Mesothelial cell of epicardium (in vitro differentiated cells): ENCODE results near the gene P2RX4. TPM values are rescaled to one million over a fixed set of nuclear protein-coding genes. Genes with fewer than 3 reads are reported as not detected.
"Not testable (repeated sequence)": the region's sequence is repeated elsewhere in the genome, so short reads cannot be mapped to it uniquely, and the experiment has no call there.

Source experiments
- DNase-seq, 2 experiments: peaks; one replicate each; pipeline ENCODE4 v3.0.0; 2021; ENCODE audit warnings: low spot score in 2 of 2; ENCODE audit not compliant: unreplicated experiment in 2 of 2
- H3K27ac Mint-ChIP-seq: 2 replicates; pipeline ENCODE4 v1.8.0; 2021; ENCODE audit warnings: mixed read lengths
- H3K27me3 Mint-ChIP-seq: 2 replicates; pipeline ENCODE4 v1.8.0; 2021; ENCODE audit warnings: low read depth, mixed read lengths
- H3K36me3 Mint-ChIP-seq: 2 replicates; pipeline ENCODE4 v1.8.0; 2021; ENCODE audit warnings: mixed read lengths
- H3K4me1 Mint-ChIP-seq: 2 replicates; pipeline ENCODE4 v1.8.0; 2021; ENCODE audit warnings: mixed read lengths
- H3K4me3 Mint-ChIP-seq: 2 replicates; pipeline ENCODE4 v1.8.0; 2021; ENCODE audit warnings: mild to moderate bottlenecking, moderate library complexity, mixed read lengths
- H3K9me3 Mint-ChIP-seq: 2 replicates; pipeline ENCODE4 v1.8.0; 2021; ENCODE audit warnings: mixed read lengths
- total RNA-seq: library from RNA; stranded (reverse); gene quantifications from 3 replicates; pipeline ENCODE4 v1.2.1, GENCODE V29; 2021
- TF ChIP-seq, protein P1 (sequence below): fragments of 200-600 bp; sonication (generic); IDR thresholded peaks from one replicate; pipeline ENCODE4 v1.5.0; 2021; ENCODE audit warnings: antibody characterized with exemption; ENCODE audit not compliant: unreplicated experiment

P2RX4 gene
- total RNA-seq, 1 donor from 2014 or later = 19.3 TPM

DNA sequence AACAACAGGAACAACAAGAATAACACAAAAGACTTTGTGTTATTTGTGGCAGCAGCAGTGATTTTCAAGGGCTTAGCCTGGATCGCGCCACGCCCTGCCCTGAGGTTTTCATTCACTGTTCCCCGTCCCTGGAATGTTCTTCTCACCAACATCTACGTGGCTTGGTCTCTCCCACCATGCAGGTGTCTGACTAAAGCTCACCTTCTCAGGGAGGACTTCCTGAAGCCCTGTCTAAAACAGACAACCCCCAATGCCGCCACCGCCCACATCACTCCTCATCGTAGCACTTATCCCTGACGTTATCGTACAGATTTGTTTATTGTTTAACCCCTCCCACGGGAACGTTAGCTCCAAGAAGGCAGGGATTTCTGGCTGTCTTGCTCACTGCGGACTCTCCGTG lies 40.4 kb downstream of the P2RX4 start:
- Mint-ChIP-seq H3K36me3 (peaks cover 30% of the 10 kb centered on the region), H3K27ac (no peak overlapping the region), H3K27me3 (no peaks in the 10 kb centered on the region), H3K4me1 (no peaks in the 10 kb centered on the region), H3K9me3 (no peaks in the 10 kb centered on the region), H3K4me3 (no peak overlapping the region)
- DNase-seq = no peak
- TF ChIP-seq, protein P1, sequence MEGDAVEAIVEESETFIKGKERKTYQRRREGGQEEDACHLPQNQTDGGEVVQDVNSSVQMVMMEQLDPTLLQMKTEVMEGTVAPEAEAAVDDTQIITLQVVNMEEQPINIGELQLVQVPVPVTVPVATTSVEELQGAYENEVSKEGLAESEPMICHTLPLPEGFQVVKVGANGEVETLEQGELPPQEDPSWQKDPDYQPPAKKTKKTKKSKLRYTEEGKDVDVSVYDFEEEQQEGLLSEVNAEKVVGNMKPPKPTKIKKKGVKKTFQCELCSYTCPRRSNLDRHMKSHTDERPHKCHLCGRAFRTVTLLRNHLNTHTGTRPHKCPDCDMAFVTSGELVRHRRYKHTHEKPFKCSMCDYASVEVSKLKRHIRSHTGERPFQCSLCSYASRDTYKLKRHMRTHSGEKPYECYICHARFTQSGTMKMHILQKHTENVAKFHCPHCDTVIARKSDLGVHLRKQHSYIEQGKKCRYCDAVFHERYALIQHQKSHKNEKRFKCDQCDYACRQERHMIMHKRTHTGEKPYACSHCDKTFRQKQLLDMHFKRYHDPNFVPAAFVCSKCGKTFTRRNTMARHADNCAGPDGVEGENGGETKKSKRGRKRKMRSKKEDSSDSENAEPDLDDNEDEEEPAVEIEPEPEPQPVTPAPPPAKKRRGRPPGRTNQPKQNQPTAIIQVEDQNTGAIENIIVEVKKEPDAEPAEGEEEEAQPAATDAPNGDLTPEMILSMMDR = no peak

DNA sequence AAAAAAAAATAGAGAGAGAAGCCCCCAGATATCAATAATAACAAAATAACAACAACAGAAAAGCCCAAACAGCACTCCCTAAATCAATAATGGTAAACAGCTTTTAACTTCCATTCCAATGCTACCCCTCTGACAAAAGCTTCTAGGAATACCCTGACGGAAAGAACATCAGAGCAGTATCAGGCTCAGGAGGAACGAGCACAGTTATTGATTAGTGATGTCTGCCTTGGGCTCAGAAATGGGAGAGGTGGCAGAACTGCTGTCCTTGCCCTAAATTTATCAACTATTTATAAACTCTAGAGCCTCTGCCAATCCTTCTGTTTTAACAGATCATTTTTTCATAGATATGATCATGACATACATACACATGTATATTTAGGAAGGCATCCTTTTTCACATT lies 41.9 kb downstream of the P2RX4 start:
- Mint-ChIP-seq H3K9me3 (no peaks in the 10 kb centered on the region), H3K36me3 (peaks cover 41% of the 10 kb centered on the region), H3K4me1 (no peaks in the 10 kb centered on the region), H3K27ac (no peak overlapping the region), H3K27me3 (no peaks in the 10 kb centered on the region), H3K4me3 (no peak overlapping the region)
- TF ChIP-seq, protein P1 = no peak
- no peak for DNase-seq

DNA sequence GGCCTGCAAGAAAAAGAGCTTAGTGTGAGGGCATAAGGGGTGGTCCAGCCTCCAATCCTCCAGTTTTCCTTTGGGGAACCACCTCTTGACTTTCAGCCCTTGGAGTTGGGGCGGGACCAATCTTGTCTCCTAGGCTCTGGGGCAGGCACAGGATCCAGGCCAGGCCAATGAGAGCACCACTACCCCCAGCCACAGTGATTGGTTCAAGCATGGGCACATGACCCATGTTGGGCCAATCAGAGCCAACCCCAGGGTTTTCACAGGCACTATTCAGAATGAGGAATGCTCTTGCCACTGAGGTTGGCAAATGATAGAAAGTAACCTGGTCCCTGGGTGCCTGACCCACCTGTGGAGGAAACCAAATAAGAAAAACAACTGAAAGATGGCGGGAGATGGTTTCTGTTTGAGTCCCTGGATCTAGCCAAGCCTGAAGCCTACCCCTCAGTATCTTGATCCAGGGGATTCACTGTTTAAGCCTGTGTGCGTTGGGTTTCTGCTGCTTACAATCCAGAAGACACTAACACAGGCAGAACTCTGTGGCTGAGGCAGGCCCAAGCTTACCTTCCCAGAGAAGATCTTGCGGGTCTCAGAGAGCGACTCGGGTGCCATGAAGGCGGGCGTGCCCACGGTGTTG lies 42.9 kb downstream of the P2RX4 start:
- no peak for DNase-seq
- Mint-ChIP-seq H3K36me3 (peaks cover 42% of the 10 kb centered on the region), H3K4me3 (no peak overlapping the region), H3K27me3 (no peaks in the 10 kb centered on the region), H3K27ac (no peak overlapping the region), H3K4me1 (no peaks in the 10 kb centered on the region), H3K9me3 (no peaks in the 10 kb centered on the region)
- TF ChIP-seq, protein P1 = no peak

DNA sequence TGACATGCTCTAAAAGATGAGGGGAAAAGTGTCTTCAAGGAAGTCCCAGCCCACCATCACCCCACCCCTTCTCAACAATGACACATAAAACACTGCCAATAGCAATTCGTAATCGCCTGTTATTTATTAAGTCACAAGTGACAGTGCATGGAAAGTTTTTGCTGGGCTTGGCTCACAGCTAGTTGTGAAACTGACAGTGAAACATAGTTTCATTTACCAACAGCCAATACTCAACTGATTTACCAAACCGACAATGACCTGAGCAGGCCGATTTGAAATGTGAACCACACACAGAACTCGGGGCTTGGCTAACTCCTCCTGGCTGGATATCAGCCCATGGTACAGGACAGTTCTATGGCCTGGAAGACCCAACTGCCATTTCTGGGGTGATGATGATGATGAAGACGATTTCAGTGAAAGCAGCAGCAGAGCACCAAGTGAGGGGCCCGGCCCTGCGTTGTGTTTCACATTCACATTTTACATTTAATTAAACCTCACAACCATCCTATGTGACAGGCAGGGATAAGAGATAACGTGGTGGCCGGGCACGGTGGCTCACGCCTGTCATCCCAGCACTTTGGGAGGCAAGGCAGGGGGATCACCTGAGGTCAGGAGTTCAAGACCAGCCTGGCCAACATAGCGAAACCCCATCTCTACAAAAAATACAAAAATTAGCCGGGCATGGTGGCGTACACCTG lies 43.9 kb downstream of the P2RX4 start:
- Mint-ChIP-seq H3K4me1 (no peaks in the 10 kb centered on the region), H3K27me3 (no peaks in the 10 kb centered on the region), H3K9me3 (no peaks in the 10 kb centered on the region), H3K27ac (no peak overlapping the region), H3K36me3 (peaks cover 47% of the 10 kb centered on the region), H3K4me3 (no peak overlapping the region)
- no peak for DNase-seq
- TF ChIP-seq, protein P1 = no peak

DNA sequence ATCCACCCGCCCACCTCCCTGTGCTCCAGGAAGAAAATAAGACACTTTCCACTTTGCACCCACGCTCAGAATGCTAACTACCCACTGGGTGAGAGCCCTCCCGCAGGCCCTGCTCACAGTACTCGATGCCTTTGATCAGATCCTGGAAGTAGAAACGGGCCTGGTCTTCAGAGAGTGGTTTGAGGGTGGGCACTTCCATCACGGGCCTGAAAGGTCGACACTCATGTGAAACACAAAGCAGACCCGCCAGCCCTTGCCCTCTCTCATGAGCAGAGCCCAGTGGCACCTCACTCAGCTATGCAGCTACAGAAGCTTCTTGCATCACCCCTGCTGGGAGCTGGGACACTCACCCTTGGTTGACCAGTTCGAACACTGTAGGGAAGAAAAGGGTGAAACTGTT lies 45.5 kb downstream of the P2RX4 start:
- no peaks in the 10 kb centered on the region for H3K9me3 Mint-ChIP-seq
- TF ChIP-seq, protein P1 = no peak
- no peaks in the 10 kb centered on the region for H3K27me3 Mint-ChIP-seq
- DNase-seq = no peak
- H3K27ac Mint-ChIP-seq = no peak overlapping the region
- H3K4me3 Mint-ChIP-seq = no peak overlapping the region
- H3K4me1 Mint-ChIP-seq = no peaks in the 10 kb centered on the region
- H3K36me3 Mint-ChIP-seq = peaks cover 50% of the 10 kb centered on the region

DNA sequence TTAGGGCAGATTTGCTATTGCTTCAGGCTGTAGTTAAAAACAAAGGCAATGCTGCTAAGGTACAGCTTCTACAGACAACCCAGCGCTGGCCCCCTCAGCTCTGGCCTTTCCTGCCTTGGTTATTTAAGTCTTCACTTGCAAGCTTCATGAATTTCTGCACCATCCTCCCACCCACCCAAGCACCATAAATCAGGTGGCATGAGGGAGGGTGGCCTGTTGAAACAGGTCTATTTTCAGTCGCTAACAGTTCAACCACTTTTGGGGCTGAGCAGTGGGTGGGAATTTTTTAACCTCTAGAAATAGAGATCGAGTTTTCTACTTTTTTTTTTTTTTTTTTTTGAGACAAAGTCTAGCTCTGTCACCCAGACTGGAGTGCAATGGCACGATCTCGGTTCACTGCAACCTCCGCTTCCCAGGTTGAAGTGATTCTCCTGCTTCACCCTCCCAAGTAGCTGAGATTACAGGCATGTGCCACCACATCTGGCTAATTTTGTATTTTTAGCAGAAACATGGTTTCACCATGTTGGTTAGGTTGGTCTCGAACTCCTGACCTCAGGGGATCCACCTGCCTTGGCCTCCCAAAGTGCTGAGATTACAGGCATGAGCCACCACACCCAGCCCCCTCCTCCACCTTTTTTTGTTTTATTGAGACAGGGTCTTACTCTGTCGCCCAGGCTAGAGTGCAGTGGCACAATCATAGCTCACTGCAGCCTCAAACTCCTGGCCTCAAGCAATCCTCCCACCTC lies 47.9 kb downstream of the P2RX4 start:
- H3K27me3 Mint-ChIP-seq, H3K4me1 Mint-ChIP-seq, H3K9me3 Mint-ChIP-seq, H3K4me3 Mint-ChIP-seq, DNase-seq: not testable (repeated sequence)
- peak overlapping the region; percentile 50 for H3K27ac Mint-ChIP-seq
- peaks cover 47% of the 10 kb centered on the region for H3K36me3 Mint-ChIP-seq
